Measurements from ENCODE around the gene STK32A.

STK32A gene

DNA sequence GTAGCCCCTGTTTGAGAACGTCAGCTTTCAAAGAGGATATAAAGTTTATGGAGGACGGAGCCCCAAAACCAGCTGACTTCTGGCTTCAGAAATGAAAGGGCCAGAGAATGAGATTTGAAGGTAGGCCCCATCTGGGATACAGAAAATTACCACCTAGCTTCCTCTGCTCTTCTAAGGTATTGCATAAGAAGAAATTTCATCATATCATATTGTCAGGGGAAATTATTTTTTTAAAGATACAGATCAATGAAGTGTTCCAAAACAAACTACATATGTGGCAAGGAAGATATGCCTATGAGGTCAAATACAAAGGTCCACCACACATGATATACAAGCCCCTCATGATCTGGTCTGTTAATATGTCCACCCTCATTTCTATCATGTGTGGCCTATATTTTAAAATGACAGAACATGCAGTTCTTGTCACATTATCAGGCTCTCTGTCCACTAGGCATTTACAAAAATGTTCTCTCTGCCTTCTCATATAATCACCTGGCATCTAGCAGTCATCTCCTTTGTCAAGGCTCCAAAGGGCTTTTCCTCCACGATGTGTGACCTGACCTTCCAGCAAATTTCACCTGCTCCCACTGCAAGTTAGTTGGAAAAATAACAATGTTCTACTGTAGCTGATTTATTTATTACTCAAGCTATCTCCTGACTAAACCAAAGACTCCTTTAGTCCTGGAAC lies 192.0 kb downstream of the STK32A start:
- DNase-seq (ENCODE audit: low read depth): no peak

DNA sequence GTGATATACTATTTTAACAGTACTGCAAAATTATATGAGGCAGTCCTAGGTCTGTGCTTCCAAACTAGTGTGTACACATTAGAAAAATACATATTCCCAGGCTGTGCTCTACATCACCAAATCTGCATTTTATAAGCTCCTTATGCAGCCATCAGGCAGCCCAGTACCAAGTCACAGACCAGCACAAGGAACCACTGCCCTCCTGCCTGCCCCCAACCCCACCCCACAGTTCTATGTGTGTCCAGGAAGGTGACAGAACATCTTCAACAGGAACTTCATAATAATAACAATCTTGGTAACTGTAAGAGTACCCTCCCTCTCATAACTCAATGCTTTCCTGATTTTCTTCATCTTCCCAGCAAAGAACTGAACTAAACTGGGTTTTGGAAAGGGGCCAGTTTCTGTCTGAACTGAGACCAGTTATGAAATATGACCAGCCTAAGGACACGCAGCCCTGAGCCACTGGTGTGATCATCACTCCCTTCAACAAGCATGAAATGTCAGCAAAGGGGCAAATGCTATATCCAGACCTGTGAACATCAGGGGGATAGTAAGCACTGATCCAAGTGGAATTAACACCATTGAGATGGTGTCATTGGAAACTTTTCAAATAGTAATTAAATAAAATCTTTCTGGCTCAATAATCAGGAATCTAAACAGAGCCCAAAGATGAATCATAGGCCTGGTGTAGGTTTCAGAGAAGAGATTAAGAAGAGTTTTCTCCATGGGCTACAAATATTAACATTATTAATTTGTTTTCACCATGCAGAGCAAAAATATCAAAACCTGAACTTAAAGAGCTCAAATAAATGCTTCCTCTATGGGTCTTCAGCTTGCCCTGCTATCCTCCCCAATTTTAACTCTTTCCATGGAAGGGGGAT lies 192.9 kb downstream of the STK32A start:
- no peak for DNase-seq (ENCODE audit: low read depth)

DNA sequence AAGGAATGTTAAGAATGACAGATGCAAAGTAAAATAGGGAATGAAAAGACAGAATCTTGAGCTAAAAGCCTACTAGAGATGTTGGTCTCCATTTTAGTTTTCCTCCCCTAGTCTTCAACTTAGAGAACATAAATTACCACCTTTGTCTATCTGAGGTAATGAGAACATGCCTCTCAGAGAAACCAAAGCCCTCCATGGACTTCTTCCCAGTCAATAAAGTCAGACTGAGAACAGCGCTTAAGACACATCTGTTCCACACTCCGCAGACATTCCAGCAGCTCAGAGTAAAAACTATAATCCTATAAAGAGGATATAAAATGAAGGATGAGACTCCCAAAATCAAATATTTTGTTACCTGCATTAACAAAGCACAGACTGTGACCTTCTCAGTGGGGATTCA lies 195.8 kb downstream of the STK32A start:
- no peak for DNase-seq (ENCODE audit: low read depth)

DNA sequence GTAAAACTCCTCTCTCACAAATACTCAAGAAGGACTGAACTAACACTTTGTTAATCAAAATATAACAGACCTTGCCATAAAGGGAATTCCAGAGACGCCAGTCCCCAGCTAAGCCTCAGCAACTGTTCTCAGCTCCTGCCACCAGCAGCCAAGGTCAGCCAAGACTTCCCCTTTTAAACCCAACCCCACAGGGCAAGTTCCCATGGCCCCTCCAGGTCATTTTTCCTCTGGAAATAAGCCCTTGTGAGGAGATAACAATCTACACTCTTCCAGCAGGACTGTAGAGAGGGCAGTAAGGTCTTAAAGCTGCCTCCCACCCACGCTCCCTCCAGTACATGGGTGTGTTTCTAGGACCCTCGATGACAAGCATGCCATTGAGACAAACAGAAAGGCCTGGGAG lies 196.8 kb downstream of the STK32A start:
- DNase-seq (ENCODE audit: low read depth): no peak

DNA sequence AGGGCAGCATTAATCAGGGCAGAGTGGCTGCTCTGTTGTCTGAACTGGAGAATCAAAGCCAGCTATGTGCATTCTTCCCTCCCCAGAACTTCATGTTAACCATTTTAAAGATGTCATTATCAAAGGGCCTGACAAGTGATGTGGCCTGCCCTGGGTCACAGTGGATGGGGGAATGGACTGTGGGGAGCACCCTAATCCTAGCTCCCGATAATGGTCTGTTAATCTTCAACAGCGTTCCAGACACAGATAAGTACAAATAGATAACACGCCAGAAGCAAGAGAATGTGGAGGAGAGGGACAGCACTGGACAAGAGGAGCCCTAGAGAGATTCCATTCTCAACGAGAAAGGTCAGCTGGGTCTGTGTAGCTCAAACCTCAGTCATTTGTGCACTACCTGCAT lies 197.5 kb downstream of the STK32A start:
- no peak for DNase-seq (ENCODE audit: low read depth)

DNA sequence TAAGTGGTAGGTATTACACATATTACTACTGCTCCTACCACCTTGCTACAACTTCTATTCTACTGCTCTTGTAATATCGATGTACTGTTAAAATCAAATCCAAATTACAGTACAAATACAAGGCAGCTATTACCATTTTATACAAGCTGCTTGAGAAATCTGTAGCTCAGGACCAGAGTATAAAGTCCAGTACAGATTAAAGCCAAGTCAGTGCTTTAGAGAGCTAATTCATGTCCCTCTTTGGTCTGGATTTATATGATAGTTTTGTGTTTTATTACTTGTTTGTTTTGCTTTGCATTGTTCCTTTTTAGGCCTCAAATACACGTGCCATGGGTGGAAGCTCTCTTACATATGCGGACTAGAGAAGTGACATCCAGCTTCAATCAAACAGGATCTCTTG lies 199.2 kb downstream of the STK32A start:
- DNase-seq (ENCODE audit: low read depth): no peak

DNA sequence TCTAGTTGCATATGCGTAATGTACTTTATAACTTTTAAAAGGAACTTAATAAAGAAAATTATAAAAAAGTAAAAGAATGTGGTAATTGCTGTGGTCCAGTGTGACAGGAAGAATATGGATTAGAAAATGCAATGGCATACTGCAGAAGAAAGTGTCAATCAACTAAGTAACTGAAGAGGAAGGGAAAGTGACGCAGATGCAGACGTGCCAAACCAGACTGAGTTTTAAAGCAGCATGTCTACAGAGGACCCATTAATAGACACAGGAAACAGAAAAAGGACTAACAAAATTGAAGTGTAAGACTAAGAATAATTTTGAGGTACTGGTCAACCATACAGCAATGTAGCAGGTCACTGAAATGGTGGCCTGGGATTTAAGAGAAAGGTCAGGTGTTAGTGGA lies 201.8 kb downstream of the STK32A start:
- no peak for DNase-seq (ENCODE audit: low read depth)

DNA sequence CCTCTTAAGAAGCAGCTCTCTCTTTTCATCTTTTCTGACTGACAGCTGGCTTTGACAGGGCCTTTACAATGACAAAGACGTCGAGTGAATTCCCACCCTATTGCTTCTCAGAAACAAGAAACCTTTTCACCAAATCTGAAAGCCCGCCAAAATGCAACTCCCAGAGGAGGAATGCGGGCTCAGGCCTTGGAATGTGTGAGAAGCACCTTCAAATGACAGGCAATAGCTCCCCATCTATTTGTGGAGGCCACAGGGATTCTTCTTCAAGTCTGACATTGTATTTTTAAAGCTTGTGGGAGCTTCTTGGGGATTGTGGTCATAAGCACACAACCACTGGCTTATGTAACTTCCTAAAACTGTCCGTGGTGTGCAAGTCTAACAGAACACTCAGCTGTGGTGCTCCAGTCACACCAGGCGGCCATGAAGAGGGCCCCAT lies 202.4 kb downstream of the STK32A start:
- DNase-seq (ENCODE audit: low read depth): no peak

Measured in stimulated activated CD4-positive, alpha-beta T cell treated with anti-CD3 and anti-CD28 coated beads, Interleukin-2, amount 100 ng/mL, for 4 hours (primary cell).